SK-N-SH (cell line): ENCODE data around the gene CHRNB2. TPM values are rescaled to one million over a fixed set of nuclear protein-coding genes. Genes with fewer than 3 reads are reported as not detected.

Source experiments
- CTCF ChIA-PET: fragments of 300-600, 350-600 bp; formaldehyde crosslinking; extraction: SDS; loops from one replicate; lab custom pipeline; 2021; lab: Yijun Ruan, JAX
- POLR2A ChIA-PET: fragments of 350-600 bp; sonication (Branson Sonifier 250); formaldehyde crosslinking; extraction: SDS; loops from one replicate; lab custom pipeline; 2020; ENCODE audit warnings: antibody characterized with exemption, inconsistent platforms; lab: Yijun Ruan, JAX
- DNase-seq: peaks from one replicate; pipeline ENCODE4 v3.0.0; 2012
- H2AFZ ChIP-seq: fragments of 200-600 bp; sonication (generic); 2 replicates; pipeline ENCODE4 v1.8.1; 2016; ENCODE audit warnings: antibody characterized with exemption, mild to moderate bottlenecking, low read depth
- H3F3A ChIP-seq: fragments of 200-600 bp; sonication (generic); replicated peaks from 2 replicates; pipeline ENCODE3; 2016; ENCODE audit warnings: antibody characterized with exemption, mild to moderate bottlenecking; ENCODE audit not compliant: insufficient read depth
- H3K27ac ChIP-seq, 2 experiments: fragments of 200-500 bp in 1 of 2; fragments of 200-600 bp in 1 of 2; sonication (Bioruptor generic) in 1 of 2; sonication (generic), shearing (Covaris generic) in 1 of 2; 2 replicates each; pipeline versions ENCODE4 v1.5.1 to v1.6.1; 2014 to 2016; ENCODE audit warnings: low read depth in 2 of 2, inconsistent platforms in 1 of 2, low read length in 1 of 2, mild to moderate bottlenecking in 1 of 2, mixed read lengths in 1 of 2
- H3K27me3 ChIP-seq: fragments of 200-600 bp; sonication (generic), shearing (Covaris generic); 2 replicates; pipeline ENCODE4 v1.6.1; 2016; ENCODE audit warnings: mixed run types; ENCODE audit not compliant: insufficient read depth
- H3K36me3 ChIP-seq, 2 experiments: fragments of 200-500 bp in 1 of 2; fragments of 200-600 bp in 1 of 2; sonication (Bioruptor generic) in 1 of 2; sonication (generic) in 1 of 2; replicated peaks in 1 of 2; 2 replicates each; pipeline versions ENCODE3 to v1.5.1; 2014 to 2016; ENCODE audit warnings: low read length in 1 of 2, mild to moderate bottlenecking in 1 of 2; ENCODE audit not compliant: insufficient read depth in 2 of 2, control insufficient read depth in 1 of 2
- H3K4me1 ChIP-seq, 2 experiments: fragments of 200-500 bp in 1 of 2; fragments of 200-600 bp in 1 of 2; sonication (Bioruptor generic) in 1 of 2; sonication (generic), shearing (Covaris generic) in 1 of 2; 2 replicates each; pipeline versions ENCODE4 v1.5.1 to v1.6.1; 2014 to 2016; ENCODE audit warnings: low read depth in 1 of 2, low read length in 1 of 2, mixed run types in 1 of 2; ENCODE audit not compliant: insufficient read depth in 2 of 2, control insufficient read depth in 1 of 2
- H3K4me2 ChIP-seq: fragments of 200-600 bp; sonication (generic), shearing (Covaris generic); 2 replicates; pipeline ENCODE4 v1.6.1; 2017; ENCODE audit warnings: mixed run types
- H3K4me3 ChIP-seq, 2 experiments: fragments of 200-500 bp in 1 of 2; fragments of 200-600 bp in 1 of 2; sonication (Bioruptor generic) in 1 of 2; sonication (generic), shearing (Covaris generic) in 1 of 2; 2 replicates each; pipeline versions ENCODE4 v1.5.1 to v1.8.1; 2014 to 2016; ENCODE audit warnings: low read depth in 2 of 2, inconsistent platforms in 1 of 2, low read length in 1 of 2, mild to moderate bottlenecking in 1 of 2, mixed read lengths in 1 of 2, moderate library complexity in 1 of 2
- H3K79me2 ChIP-seq: fragments of 200-600 bp; sonication (generic); 2 replicates; pipeline ENCODE4 v1.8.1; 2017; ENCODE audit warnings: mild to moderate bottlenecking; ENCODE audit not compliant: insufficient read depth
- H3K9ac ChIP-seq: fragments of 200-600 bp; sonication (generic); 2 replicates; pipeline ENCODE4 v1.6.1; 2017; ENCODE audit warnings: mixed run types
- H3K9me2 ChIP-seq: fragments of 200-600 bp; sonication (generic); 2 replicates; pipeline ENCODE4 v1.6.1; 2017; ENCODE audit warnings: mixed run types
- H3K9me3 ChIP-seq: fragments of 200-600 bp; sonication (generic); 2 replicates; pipeline ENCODE4 v1.6.1; 2017; ENCODE audit warnings: mixed run types, mild to moderate bottlenecking, moderate library complexity
- H4K20me1 ChIP-seq: fragments of 200-600 bp; sonication (generic); 2 replicates; pipeline ENCODE4 v1.6.1; 2017; ENCODE audit warnings: mild to moderate bottlenecking, mixed run types; ENCODE audit not compliant: insufficient read depth
- CHD2 ChIP-seq: fragments of 150-350 bp; IDR thresholded peaks from 2 replicates; pipeline ENCODE4 v1.6.1; 2018; ENCODE audit warnings: low read length; ENCODE audit not compliant: partially characterized antibody
- FOSL2 ChIP-seq: IDR thresholded peaks from 2 replicates; pipeline ENCODE4 v1.4.0; 2012; ENCODE audit warnings: low read depth, mild to moderate bottlenecking, moderate library complexity, borderline replicate concordance
- FOXJ3 ChIP-seq: sonication (generic); formaldehyde crosslinking; IDR thresholded peaks from 2 replicates; pipeline ENCODE4 v1.5.1; 2020; ENCODE audit warnings: mild to moderate bottlenecking, missing genetic modification reagents
- GABPA ChIP-seq: IDR thresholded peaks from 2 replicates; pipeline ENCODE4 v1.4.0; 2012; ENCODE audit warnings: low read depth, mild to moderate bottlenecking
- JUND ChIP-seq: IDR thresholded peaks from 2 replicates; pipeline ENCODE4 v1.4.0; 2012
- MEF2A ChIP-seq: IDR thresholded peaks from 2 replicates; pipeline ENCODE4 v1.4.0; 2012; ENCODE audit warnings: low read depth, borderline replicate concordance
- MXI1 ChIP-seq: IDR thresholded peaks from 2 replicates; pipeline ENCODE4 v1.6.1; 2012; ENCODE audit warnings: mild to moderate bottlenecking, low read depth, low read length, improper control_type of control experiment
- PBX3 ChIP-seq: IDR thresholded peaks from 2 replicates; pipeline ENCODE4; 2012
- POLR2AphosphoS5 ChIP-seq: IDR thresholded peaks from 2 replicates; pipeline ENCODE4 v1.6.1; 2012; ENCODE audit warnings: low read depth, low read length
- RAD21 ChIP-seq: IDR thresholded peaks from 2 replicates; pipeline ENCODE4 v1.6.1; 2012; ENCODE audit warnings: mild to moderate bottlenecking, low read length
- RFX5 ChIP-seq: IDR thresholded peaks from 2 replicates; pipeline ENCODE4 v1.6.1; 2012; ENCODE audit warnings: mild to moderate bottlenecking, improper control_type of control experiment, low read length
- RXRA ChIP-seq: IDR thresholded peaks from 2 replicates; pipeline ENCODE4 v1.4.0; 2012; ENCODE audit warnings: low read depth, mild to moderate bottlenecking, borderline replicate concordance
- SIN3A ChIP-seq: IDR thresholded peaks from 2 replicates; pipeline ENCODE4 v1.6.1; 2012; ENCODE audit warnings: low read depth, mild to moderate bottlenecking, low read length, moderate library complexity, borderline replicate concordance
- TAF1 ChIP-seq: IDR thresholded peaks from 2 replicates; pipeline ENCODE4 v1.6.1; 2012; ENCODE audit warnings: low read depth, mild to moderate bottlenecking, low read length, moderate library complexity, borderline replicate concordance
- TEAD4 ChIP-seq: IDR thresholded peaks from 2 replicates; pipeline ENCODE4 v1.4.0; 2012; ENCODE audit warnings: mild to moderate bottlenecking, borderline replicate concordance; ENCODE audit not compliant: insufficient read depth
- USF1 ChIP-seq: IDR thresholded peaks from 2 replicates; pipeline ENCODE4 v1.4.0; 2012; ENCODE audit warnings: low read depth, borderline replicate concordance
- WGBS: methylation state at CpG from one replicate; pipeline ENCODE4 v1.1.6; 2017; ENCODE audit warnings: low lambda C conversion rate; 5-methylcytosine and 5-hydroxymethylcytosine counted together
- polyA plus RNA-seq, 3 experiments: library from polyadenylated mRNA; depleted of rRNA; stranded (reverse); fragments of >200 nt; gene quantifications; 2 replicates each; pipeline ENCODE4 v1.2.3, GENCODE V29; 2012
- TF ChIP-seq, protein P1 (sequence below): IDR thresholded peaks from 2 replicates; pipeline ENCODE4 v1.4.0; 2012; ENCODE audit warnings: low read depth
- TF ChIP-seq, protein P2 (sequence below): fragments of 150-350 bp; IDR thresholded peaks from 2 replicates; pipeline ENCODE4 v1.6.1; 2017; ENCODE audit warnings: antibody characterized with exemption, low read length, low read depth, borderline replicate concordance
- TF ChIP-seq, protein P3 (sequence below): fragments of 200-600 bp; sonication (generic); IDR thresholded peaks from 2 replicates; pipeline ENCODE4 v1.6.1; 2017; ENCODE audit warnings: antibody characterized with exemption, mild to moderate bottlenecking, moderate library complexity

CHRNB2 gene
- polyA plus RNA-seq, 1 of the 3 experiments (the other 2 are of a cell fraction), result 0.64 TPM

DNA sequence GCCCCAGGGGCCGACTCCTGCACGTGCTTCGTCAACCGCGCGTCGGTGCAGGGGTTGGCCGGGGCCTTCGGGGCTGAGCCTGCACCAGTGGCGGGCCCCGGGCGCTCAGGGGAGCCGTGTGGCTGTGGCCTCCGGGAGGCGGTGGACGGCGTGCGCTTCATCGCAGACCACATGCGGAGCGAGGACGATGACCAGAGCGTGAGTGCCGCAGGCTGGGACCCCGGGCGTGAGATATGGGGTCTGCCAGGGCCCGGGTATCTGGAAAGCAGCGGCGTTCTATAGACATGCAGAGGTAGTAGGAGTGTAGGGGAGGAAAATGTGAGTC, 4.3 kb downstream of the CHRNB2 start:
- no peaks in the 10 kb centered on the region for H4K20me1 ChIP-seq
- H3K4me1 ChIP-seq, result peaks cover 0 to 31% of the 10 kb centered on the region in 2 experiments; a peak in 2 of 4 replicates
- H3K9me3 ChIP-seq, result no peaks in the 10 kb centered on the region
- ChIA-PET POLR2A (no interaction called here), CTCF (interaction anchor here (1.1 to 5.9 kb wide), 2 partner anchors 11 to 25 kb away, joined by 3 to 41 read pairs; no protein-coding TSS in a partner anchor)
- H3K9me2 ChIP-seq, result no peaks in the 10 kb centered on the region
- H3K27ac ChIP-seq, result no peak overlapping the region
- no peak overlapping the region for H3K4me2 ChIP-seq
- no peaks in the 10 kb centered on the region for H3K79me2 ChIP-seq
- H3F3A ChIP-seq, result no peaks in the 10 kb centered on the region
- no peak overlapping the region for H2AFZ ChIP-seq
- no peak overlapping the region for H3K4me3 ChIP-seq
- TF ChIP-seq GABPA, result no peak
- no peak for TF ChIP-seq USF1
- no peak for TF ChIP-seq TEAD4
- no peak for TF ChIP-seq CHD2
- TF ChIP-seq, protein P1, sequence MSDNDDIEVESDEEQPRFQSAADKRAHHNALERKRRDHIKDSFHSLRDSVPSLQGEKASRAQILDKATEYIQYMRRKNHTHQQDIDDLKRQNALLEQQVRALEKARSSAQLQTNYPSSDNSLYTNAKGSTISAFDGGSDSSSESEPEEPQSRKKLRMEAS, result no peak
- TF ChIP-seq FOXJ3 (CRISPR knock-in tag), result no peak
- TF ChIP-seq POLR2AphosphoS5, result no peak
- TF ChIP-seq JUND, result no peak
- TF ChIP-seq MEF2A, result no peak
- TF ChIP-seq, protein P2, sequence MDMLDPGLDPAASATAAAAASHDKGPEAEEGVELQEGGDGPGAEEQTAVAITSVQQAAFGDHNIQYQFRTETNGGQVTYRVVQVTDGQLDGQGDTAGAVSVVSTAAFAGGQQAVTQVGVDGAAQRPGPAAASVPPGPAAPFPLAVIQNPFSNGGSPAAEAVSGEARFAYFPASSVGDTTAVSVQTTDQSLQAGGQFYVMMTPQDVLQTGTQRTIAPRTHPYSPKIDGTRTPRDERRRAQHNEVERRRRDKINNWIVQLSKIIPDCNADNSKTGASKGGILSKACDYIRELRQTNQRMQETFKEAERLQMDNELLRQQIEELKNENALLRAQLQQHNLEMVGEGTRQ, result no peak
- TF ChIP-seq PBX3, result no peak
- no peak for TF ChIP-seq TAF1
- no peak for TF ChIP-seq RFX5
- no peak for TF ChIP-seq SIN3A
- no peak for TF ChIP-seq RXRA
- TF ChIP-seq, protein P3, sequence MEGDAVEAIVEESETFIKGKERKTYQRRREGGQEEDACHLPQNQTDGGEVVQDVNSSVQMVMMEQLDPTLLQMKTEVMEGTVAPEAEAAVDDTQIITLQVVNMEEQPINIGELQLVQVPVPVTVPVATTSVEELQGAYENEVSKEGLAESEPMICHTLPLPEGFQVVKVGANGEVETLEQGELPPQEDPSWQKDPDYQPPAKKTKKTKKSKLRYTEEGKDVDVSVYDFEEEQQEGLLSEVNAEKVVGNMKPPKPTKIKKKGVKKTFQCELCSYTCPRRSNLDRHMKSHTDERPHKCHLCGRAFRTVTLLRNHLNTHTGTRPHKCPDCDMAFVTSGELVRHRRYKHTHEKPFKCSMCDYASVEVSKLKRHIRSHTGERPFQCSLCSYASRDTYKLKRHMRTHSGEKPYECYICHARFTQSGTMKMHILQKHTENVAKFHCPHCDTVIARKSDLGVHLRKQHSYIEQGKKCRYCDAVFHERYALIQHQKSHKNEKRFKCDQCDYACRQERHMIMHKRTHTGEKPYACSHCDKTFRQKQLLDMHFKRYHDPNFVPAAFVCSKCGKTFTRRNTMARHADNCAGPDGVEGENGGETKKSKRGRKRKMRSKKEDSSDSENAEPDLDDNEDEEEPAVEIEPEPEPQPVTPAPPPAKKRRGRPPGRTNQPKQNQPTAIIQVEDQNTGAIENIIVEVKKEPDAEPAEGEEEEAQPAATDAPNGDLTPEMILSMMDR, result no peak
- TF ChIP-seq RAD21, result no peak
- no peak for TF ChIP-seq MXI1
- no peak for TF ChIP-seq FOSL2
- no peaks in the 10 kb centered on the region; the same call in 1 of the 2 replicates for H3K27me3 ChIP-seq
- H3K36me3 ChIP-seq, result peaks cover 0 to 2% of the 10 kb centered on the region in 2 experiments
- 83% methylated on average over 13 of the region's 29 CpGs for WGBS
- DNase-seq, result no peak
- H3K9ac ChIP-seq, result no peak overlapping the region
